HG02678 (cell line): ENCODE measurements around the gene TTC13.

Experiments
- ATAC-seq: cut with Tn5 transposase; IDR thresholded peaks from one replicate; pipeline ENCODE4 v1.9.1; 2021; ENCODE audit warnings: mild to moderate bottlenecking, moderate library complexity; ENCODE audit not compliant: unreplicated experiment

Gene TTC13

DNA sequence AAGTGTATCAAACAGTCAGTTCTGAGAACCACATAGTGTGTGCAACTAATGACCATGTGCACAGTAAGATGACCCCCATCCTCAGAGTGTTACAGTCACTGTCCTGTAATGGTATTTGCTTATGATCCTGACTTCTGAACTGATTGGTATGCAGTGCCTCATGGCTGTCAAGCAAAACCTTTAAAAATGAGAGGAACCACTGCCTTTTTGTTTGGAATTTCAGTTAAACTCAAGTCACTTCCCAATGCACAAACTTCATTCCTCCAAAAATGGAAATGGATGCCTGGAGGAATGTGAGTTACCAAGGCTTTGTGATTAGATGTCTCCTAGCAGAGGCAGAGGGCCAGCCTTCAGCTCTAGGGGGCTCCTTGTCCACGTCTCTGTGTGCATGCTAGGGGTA, 120.8 kb downstream of the TTC13 start:
- ATAC-seq = no peak

DNA sequence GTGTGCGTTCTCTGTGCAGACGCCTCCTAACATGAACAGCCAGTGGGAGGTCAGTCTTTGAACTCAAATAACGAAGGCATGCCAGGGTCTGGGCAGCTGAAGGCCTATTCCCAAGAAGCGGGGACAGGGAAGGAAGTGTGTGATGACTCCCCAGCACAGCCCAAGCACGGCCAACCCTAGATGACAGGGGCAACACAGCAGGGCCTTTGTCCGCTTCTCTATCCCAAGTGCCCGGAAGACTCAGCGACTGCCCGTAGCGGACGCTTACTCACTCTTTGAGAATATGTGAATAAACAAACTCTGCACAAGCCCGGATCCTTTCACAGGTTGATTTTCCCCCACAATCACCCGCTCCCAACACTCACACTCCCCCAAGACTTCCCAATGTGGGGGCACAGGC, 121.6 kb downstream of the TTC13 start:
- no peak for ATAC-seq
